HL-60 (cell line): ENCODE data around the gene SP110.
A peak's percentile ranks its signal among the peaks of the same experiment; 100 is the strongest.

Experiments
- DNase-seq, 2 experiments: peaks; one replicate each; pipeline ENCODE4 v3.0.0-alpha.2; 2010 to 2020; ENCODE audit warnings: low read depth in 1 of 2, low spot score in 1 of 2
- H3K27ac ChIP-seq: fragments of 250-450 bp; sonication (Bioruptor Pico); replicated peaks from 2 replicates; pipeline ENCODE4 v1.5.1; 2020; ENCODE audit warnings: mild to moderate bottlenecking, moderate library complexity
- H3K27me3 ChIP-seq: fragments of 250-450 bp; sonication (Bioruptor Pico); 2 replicates; pipeline ENCODE4 v1.5.1; 2021; ENCODE audit warnings: mild to moderate bottlenecking, moderate library complexity; ENCODE audit not compliant: insufficient read depth, poor library complexity, severe bottlenecking
- H3K4me3 ChIP-seq: replicated peaks from 2 replicates; pipeline ENCODE4 v1.5.1; 2011; ENCODE audit warnings: mild to moderate bottlenecking, control low read depth, low read length; ENCODE audit not compliant: insufficient read depth
- GABPA ChIP-seq: IDR thresholded peaks from 2 replicates; pipeline ENCODE4 v1.6.1; 2012; ENCODE audit warnings: low read depth
- POLR2AphosphoS5 ChIP-seq: IDR thresholded peaks from 2 replicates; pipeline ENCODE4 v1.6.1; 2012; ENCODE audit warnings: low read depth
- SPI1 ChIP-seq: IDR thresholded peaks from 2 replicates; pipeline ENCODE4 v1.6.1; 2012; ENCODE audit warnings: low read depth, mild to moderate bottlenecking, borderline replicate concordance
- TF ChIP-seq, protein P1 (sequence below): IDR thresholded peaks from one replicate; pipeline ENCODE4 v1.5.1; 2011; ENCODE audit warnings: low read length, control low read depth, inconsistent platforms; ENCODE audit not compliant: insufficient read depth
- TF ChIP-seq, protein P2 (sequence below): IDR thresholded peaks from 2 replicates; pipeline ENCODE4 v1.6.1; 2012; ENCODE audit warnings: low read depth; ENCODE audit not compliant: insufficient replicate concordance

SP110 gene

DNA sequence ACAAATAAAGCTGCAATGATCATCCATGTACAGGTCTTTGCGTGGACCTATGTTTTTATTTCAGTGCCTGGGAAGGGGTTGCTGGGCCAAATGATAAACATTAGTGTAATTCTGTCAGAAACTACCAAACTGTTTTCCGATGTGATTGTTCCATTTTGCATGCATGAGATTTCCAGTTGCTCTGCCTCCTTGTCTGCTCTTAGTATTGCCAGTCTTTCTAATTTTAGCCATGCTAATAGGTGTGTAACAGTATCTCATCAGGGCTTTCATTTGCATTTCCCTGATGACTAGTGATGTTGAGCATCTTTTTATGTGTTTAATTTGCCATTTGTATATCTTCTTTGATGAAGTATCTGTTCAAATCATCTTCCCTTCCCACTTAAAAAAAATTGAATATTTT lies 67.5 kb downstream of the SP110 start:
- no peak overlapping the region for H3K27ac ChIP-seq
- DNase-seq: no peak
- no peaks in the 10 kb centered on the region for H3K27me3 ChIP-seq
- TF ChIP-seq SPI1 (no peak), POLR2AphosphoS5 (no peak), GABPA (no peak)
- TF ChIP-seq, protein P1, sequence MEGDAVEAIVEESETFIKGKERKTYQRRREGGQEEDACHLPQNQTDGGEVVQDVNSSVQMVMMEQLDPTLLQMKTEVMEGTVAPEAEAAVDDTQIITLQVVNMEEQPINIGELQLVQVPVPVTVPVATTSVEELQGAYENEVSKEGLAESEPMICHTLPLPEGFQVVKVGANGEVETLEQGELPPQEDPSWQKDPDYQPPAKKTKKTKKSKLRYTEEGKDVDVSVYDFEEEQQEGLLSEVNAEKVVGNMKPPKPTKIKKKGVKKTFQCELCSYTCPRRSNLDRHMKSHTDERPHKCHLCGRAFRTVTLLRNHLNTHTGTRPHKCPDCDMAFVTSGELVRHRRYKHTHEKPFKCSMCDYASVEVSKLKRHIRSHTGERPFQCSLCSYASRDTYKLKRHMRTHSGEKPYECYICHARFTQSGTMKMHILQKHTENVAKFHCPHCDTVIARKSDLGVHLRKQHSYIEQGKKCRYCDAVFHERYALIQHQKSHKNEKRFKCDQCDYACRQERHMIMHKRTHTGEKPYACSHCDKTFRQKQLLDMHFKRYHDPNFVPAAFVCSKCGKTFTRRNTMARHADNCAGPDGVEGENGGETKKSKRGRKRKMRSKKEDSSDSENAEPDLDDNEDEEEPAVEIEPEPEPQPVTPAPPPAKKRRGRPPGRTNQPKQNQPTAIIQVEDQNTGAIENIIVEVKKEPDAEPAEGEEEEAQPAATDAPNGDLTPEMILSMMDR: no peak
- TF ChIP-seq, protein P2, sequence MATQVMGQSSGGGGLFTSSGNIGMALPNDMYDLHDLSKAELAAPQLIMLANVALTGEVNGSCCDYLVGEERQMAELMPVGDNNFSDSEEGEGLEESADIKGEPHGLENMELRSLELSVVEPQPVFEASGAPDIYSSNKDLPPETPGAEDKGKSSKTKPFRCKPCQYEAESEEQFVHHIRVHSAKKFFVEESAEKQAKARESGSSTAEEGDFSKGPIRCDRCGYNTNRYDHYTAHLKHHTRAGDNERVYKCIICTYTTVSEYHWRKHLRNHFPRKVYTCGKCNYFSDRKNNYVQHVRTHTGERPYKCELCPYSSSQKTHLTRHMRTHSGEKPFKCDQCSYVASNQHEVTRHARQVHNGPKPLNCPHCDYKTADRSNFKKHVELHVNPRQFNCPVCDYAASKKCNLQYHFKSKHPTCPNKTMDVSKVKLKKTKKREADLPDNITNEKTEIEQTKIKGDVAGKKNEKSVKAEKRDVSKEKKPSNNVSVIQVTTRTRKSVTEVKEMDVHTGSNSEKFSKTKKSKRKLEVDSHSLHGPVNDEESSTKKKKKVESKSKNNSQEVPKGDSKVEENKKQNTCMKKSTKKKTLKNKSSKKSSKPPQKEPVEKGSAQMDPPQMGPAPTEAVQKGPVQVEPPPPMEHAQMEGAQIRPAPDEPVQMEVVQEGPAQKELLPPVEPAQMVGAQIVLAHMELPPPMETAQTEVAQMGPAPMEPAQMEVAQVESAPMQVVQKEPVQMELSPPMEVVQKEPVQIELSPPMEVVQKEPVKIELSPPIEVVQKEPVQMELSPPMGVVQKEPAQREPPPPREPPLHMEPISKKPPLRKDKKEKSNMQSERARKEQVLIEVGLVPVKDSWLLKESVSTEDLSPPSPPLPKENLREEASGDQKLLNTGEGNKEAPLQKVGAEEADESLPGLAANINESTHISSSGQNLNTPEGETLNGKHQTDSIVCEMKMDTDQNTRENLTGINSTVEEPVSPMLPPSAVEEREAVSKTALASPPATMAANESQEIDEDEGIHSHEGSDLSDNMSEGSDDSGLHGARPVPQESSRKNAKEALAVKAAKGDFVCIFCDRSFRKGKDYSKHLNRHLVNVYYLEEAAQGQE: no peak
- no peak overlapping the region for H3K4me3 ChIP-seq

DNA sequence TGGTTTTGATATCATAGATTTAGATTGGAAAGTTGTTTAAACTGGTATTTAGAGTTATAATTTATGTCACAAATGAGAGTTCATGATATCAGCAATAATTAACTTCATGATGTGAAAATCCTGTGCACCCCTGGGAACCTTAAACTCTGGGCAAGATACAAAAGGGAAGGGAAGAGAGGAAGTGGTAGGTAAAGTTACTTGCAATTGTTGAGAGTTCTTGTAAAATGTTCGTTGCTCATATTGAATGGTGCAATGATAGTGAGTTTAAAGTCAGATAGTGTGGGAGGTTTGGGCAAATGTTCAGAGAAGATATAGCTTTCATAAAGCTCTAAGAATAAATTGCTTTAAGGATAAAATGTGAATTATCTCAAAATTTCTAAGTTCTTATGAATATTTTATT lies 75.4 kb downstream of the SP110 start:
- TF ChIP-seq, protein P2: no peak
- TF ChIP-seq, protein P1: no peak
- peak; percentile 28; the same call in 1 of the 2 replicates for TF ChIP-seq GABPA
- TF ChIP-seq SPI1: peak; percentile 97
- DNase-seq: peak; percentile 48 to 66
- H3K4me3 ChIP-seq: no peak overlapping the region
- no peaks in the 10 kb centered on the region for H3K27me3 ChIP-seq
- peak overlapping the region; percentile 62 for H3K27ac ChIP-seq

DNA sequence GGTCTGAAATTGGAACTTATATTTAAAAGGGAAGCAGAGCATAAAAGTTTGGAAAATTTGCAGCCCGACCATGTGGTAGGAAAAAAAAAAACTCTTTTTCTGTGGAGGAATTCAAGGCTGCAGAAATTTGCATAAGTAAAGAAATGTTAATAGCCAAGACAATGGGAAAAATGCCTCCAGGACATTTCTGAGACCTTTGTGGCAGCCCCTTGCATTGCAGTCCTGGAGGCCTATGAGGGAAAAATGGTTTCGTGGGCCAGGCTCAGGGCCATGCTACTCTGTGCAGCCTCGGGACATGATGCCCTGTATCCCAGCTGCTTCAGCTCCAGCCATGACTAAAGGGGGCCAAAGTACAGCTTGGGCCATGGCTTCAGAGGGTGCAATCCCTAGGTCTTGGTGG lies 79.1 kb downstream of the SP110 start:
- DNase-seq: no peak
- TF ChIP-seq, protein P2: no peak
- TF ChIP-seq SPI1 (no peak), POLR2AphosphoS5 (no peak), GABPA (no peak)
- TF ChIP-seq, protein P1: no peak
- Histone ChIP-seq H3K27ac (no peak overlapping the region), H3K4me3 (no peak overlapping the region), H3K27me3 (no peaks in the 10 kb centered on the region)
